ENCODE results near the gene TMEM101.
"Not testable (repeated sequence)": the region's sequence is repeated elsewhere in the genome, so short reads cannot be mapped to it uniquely, and the experiment has no call there.

The TMEM101 gene

GRCh38 chr17:44023545-44024270, 8.9 kb upstream of the TMEM101 start:
- FAIRE-seq = no peak

DNA sequence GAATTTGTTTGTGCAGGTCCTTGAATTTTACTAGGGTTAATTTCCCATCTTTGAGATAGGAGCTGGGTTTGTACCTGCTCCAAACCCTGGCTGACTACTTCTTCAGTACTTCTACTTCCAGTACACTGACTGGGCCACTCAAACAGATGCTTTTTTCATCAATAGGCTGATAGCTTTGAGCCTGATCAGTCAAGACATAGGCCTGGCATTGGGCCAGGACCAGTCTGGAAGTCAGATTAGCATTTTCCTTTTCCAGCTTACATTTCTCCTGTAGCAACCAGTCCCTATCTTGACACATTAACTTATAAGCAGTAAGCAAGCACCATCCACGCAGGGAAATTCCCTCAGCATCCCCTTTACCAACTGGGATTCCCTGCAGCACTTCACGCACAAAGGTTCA, 7.5 kb upstream of the TMEM101 start:
- no peak for FAIRE-seq

- FAIRE-seq = not testable (repeated sequence)
Observed at GRCh38 chr17:44021227-44021626, 6.5 kb upstream of the TMEM101 start.

DNA sequence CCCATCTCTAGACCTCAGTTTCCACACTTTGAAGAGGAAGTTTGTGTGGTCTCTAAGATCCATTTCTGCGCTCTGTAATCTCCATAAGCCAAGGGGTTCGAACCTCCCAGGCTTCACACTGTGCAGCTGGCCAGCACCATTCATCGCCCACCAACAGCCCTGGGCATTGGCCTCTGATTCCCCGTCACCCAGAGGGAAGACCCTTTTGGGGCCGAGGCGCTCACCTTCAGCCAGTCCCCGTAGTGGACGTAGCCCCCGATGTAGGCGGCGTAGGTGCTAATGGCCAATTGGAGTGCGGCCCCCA, 678 bp downstream of the TMEM101 start:
- FAIRE-seq = no peak

GRCh38 chr17:44012874-44013273, 1.9 kb downstream of the TMEM101 start:
- no peak for FAIRE-seq

DNA sequence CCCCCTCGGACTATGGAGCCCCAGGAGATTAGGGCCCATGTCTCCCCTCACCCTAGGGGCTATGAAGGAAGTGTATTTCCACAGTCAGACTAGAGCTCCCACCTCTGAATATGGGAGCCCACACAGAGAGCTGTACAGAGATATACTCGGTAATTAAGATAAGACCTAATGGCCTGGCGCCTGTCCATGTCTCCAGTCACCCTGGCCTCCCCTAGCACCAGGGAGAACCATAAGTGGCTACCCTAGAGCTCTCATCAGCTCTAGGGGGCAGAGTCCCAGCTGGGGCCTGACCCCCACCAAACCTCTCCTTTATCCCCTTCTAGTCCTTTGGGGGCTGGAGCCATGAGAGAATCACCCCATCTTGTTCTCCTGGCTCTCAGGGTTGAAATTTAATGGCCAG, 2.4 kb downstream of the TMEM101 start:
- no peak for FAIRE-seq

- no peak for FAIRE-seq
Observed at GRCh38 chr17:44011876-44012275, 2.9 kb downstream of the TMEM101 start.

DNA sequence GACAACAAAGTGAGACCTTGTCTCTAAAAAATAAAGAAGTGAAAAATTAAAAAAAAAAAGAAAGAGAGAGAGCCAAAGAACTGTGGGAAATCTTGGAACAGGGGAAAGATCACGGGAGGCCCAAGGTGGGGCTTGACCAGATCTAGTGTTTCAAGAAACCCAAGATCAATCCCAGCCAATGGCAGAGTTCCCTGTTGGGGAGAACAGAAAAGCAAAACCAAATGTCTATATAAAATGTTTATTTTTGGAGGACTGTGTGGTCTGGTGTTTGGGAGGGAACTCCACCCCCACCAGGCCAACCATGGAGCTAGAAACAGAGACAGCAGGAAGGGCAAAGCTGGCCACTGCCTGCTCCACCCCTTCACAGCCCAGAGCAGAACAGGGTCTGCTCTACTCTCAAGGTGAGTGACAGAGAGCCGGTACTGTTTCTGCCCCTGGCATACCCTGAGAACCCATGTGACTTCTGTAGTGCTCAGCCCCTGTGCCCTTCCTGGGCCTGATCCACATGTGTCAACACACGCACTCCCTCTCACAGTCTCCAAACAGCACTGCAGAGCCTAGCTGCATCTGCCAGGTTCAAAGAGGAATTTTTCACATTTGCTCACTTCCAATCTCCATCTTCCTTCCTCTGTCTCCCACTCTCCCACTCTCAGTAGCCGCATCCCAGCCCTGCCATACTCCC, 3.7 kb downstream of the TMEM101 start:
- FAIRE-seq = no peak

DNA sequence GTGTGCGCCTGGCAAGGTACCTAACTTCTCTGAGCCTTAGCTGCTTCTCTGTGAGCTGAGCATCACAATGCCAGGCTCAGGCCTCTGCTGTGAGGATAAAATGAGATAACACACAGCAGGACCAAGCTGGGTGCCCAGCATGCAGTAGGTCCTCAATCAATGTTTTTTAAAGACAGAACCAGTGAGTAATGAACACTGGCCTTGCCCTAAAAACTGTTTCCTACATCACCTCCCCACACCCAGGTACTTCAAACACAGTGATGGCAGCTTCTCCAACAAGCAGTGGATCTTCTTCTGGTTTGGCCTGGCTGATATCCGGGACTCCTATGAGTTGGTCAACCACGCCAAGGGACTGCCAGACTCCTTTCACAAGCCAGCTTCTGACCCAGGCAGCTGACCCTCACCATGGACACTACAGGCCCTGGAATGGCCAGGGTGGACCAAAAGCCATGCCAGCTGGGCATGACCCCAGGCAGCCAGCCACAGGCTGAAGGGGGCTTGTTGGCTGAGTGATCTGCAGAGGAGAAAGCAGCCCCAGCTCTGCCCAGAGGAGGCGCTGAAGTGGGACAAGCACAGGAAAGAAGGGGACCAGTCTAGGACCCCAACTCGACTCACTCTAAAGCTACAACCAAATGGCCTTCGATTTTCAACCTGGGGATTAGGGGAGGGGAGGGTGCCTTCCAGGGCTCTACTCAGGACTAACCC, 6.4 kb downstream of the TMEM101 start:
- FAIRE-seq = no peak

GRCh38 chr17:44007346-44008204, 7.2 kb downstream of the TMEM101 start:
- no peak for FAIRE-seq

- FAIRE-seq = no peak
Observed at GRCh38 chr17:44006598-44007345, 8.0 kb downstream of the TMEM101 start.

DNA sequence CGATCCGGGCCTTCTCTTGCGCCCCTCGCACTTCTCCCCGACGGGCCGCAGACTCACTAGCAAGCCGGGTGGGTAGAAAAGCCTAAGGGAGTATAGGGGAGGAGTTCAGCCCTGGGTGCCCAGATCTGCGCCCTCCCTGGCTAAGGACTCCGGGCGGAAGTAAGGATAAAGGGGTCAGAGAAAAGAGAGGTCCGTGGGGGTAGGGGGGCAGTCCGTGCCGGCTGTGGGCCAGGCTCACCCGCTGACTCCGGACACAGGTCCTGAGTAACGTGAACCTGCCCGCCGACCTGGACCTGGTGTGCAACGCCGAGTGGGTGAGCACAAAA, 8.5 kb downstream of the TMEM101 start:
- no peak for FAIRE-seq

GRCh38 chr17:44005527-44006271, 9.1 kb downstream of the TMEM101 start:
- no peak for FAIRE-seq

GRCh38 chr17:44004761-44005526, 9.8 kb downstream of the TMEM101 start:
- no peak for FAIRE-seq

GRCh38 chr17:44004077-44004760, 10.5 kb downstream of the TMEM101 start, which contains the start of gene NAGS:
TSS of gene NAGS (plus strand) at chr17:44004622. CDS start at chr17:44004664, 42 bp downstream.
- FAIRE-seq = no peak

DNA sequence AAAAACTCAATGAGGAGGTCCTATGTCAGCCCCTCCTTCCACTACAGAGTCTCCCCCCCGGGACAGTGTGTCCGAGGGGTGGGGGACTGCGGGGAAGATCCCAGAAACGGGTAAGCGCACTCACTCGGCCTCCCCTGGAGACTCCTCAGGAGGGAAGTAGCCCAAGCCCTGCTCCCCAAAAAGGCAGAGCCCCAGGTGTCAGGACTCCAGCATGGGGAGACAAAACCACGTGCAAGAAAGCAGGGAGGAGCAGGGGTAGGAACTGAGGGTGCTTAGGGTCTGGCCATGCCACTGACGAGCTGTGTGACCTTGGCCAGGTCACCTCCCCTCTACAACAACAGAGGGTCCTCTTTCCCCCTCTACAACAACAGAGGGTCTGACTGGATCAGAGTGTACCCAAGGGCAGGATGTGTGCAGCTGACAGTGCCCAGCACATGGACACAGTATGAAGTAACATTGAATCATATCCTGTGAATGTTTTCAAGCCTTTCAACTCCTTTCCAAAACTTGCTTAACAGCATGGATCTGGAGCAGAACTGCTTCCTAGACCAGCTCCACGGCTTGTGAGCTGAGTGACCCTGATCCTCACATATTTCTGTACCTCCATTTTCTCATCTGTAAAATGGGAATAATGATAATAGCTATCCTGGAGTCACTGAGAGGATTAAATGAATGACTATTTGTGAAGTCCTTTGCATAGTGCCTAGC, 12.5 kb downstream of the TMEM101 start:
- FAIRE-seq = no peak

- FAIRE-seq = no peak
Observed at GRCh38 chr17:44001461-44001920, 13.3 kb downstream of the TMEM101 start.

DNA sequence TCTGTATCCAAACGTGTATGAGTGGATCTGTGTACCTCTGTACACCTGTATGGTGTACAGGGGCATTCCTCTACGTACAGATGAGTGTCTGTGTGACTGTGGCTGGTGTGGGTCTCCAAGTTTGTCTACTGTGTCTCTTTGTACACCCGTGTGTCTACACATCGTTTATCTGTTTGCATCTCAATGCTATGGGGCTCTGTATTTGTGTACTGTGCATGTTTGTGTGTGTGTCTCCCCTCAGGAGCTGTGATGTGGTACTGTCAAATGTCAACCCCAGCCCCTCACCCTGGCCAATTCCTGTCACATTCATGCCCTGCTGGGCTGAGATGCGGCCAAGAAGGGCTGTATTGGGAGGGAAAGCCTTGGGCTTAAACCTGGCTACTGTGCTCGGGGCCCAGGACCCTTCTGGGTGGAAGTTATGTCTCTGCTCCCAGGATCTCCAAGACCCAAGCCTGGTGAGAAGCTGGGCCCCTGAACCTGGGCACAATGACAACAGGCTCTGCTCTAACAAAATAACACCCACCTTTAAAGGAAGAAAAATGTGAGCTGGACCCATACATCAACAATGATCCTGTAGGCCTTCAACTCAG, 13.8 kb downstream of the TMEM101 start:
- FAIRE-seq = no peak
